ENCODE results near the gene OPA1.

The OPA1 gene

GRCh38 chr3:193673845-193674244 lies 80.8 kb downstream of the OPA1 start:
- TF ChIP-seq CTCF (IDR thresholded peaks at IDR 0.05; ENCODE audit: control insufficient read depth, insufficient read depth, low read depth, low read length, missing control alignments), result no peak
- no peak for DNase-seq (ENCODE audit: low read depth)
- H3K4me3 ChIP-seq (ENCODE audit: control insufficient read depth, low read depth, low read length), result no peak overlapping the region

GRCh38 chr3:193674714-193675113 lies 81.7 kb downstream of the OPA1 start:
- no peak for TF ChIP-seq CTCF (IDR thresholded peaks at IDR 0.05; ENCODE audit: control insufficient read depth, insufficient read depth, low read depth, low read length, missing control alignments)
- no peak overlapping the region for H3K4me3 ChIP-seq (ENCODE audit: control insufficient read depth, low read depth, low read length)
- no peak for DNase-seq (ENCODE audit: low read depth)

GRCh38 chr3:193677734-193678133 lies 84.7 kb downstream of the OPA1 start:
- no peak overlapping the region for H3K4me3 ChIP-seq (ENCODE audit: control insufficient read depth, low read depth, low read length)
- no peak for TF ChIP-seq CTCF (IDR thresholded peaks at IDR 0.05; ENCODE audit: control insufficient read depth, insufficient read depth, low read depth, low read length, missing control alignments)
- DNase-seq (ENCODE audit: low read depth), result no peak

GRCh38 chr3:193680220-193680619 lies 87.2 kb downstream of the OPA1 start:
- no peak for DNase-seq (ENCODE audit: low read depth)
- no peak overlapping the region for H3K4me3 ChIP-seq (ENCODE audit: control insufficient read depth, low read depth, low read length)
- no peak for TF ChIP-seq CTCF (IDR thresholded peaks at IDR 0.05; ENCODE audit: control insufficient read depth, insufficient read depth, low read depth, low read length, missing control alignments)

GRCh38 chr3:193681631-193682030 lies 88.6 kb downstream of the OPA1 start:
- no peak for TF ChIP-seq CTCF (IDR thresholded peaks at IDR 0.05; ENCODE audit: control insufficient read depth, insufficient read depth, low read depth, low read length, missing control alignments)
- H3K4me3 ChIP-seq (ENCODE audit: control insufficient read depth, low read depth, low read length), result no peak overlapping the region
- DNase-seq (ENCODE audit: low read depth), result no peak

GRCh38 chr3:193686665-193687483 lies 93.9 kb downstream of the OPA1 start:
- DNase-seq (ENCODE audit: low read depth), result no peak
- no peak overlapping the region for H3K4me3 ChIP-seq (ENCODE audit: control insufficient read depth, low read depth, low read length)
- TF ChIP-seq CTCF (IDR thresholded peaks at IDR 0.05; ENCODE audit: control insufficient read depth, insufficient read depth, low read depth, low read length, missing control alignments), result no peak

All from AG09309 (cell line).